ENCODE results near the gene COL4A4.

Gene COL4A4

DNA sequence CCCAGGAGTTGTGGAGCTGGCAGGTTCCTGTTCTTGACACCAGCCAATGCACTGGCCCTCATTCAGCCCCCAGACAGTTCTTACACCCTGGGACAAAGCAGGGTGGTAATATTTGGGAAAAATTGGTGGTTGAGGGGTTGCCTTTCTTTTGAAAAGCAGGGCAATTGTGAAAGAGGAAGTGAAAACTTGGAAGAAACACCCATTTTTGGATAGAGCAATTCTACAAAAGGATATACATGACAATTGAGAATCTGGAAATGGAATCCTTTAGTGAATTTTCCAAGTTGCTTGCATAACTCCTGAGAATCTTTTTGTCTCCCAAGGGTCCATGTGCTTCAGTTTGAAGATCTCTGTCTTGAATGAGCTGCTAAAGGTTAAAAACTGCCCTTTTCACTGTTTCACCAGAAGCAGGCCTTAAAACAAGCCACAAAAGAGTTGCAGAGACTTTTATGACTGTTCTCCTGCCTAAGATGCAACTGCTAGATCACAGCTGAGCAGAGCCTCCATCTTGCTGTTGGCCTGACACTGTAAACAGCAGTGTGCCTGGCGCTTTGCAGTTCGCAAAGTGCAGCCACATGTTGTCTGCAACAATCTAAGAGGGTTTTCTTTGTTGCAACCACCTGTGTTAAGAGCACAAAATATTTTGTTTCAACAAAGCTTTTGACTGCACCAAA lies 11.8 kb downstream of the COL4A4 start:
- no peak overlapping the region for H3K4me3 ChIP-seq (ENCODE audit: low read depth, low read length)
- peaks cover 2% of the 10 kb centered on the region; the same call in 1 of the 2 replicates for H3K4me1 ChIP-seq (ENCODE audit: control insufficient read depth, insufficient read depth, low read length)
- POLR2A ChIA-PET, result no interaction called here
- CTCF ChIA-PET, result interaction anchor here (0.7 kb wide), 1 partner anchor 11 kb away, joined by 3 read pairs; no protein-coding TSS in a partner anchor
- no peak overlapping the region for H3K27ac ChIP-seq (ENCODE audit: extremely low read depth, low read depth, low read length)
- no peaks in the 10 kb centered on the region for H3K36me3 ChIP-seq (ENCODE audit: control insufficient read depth in 2 of 2, insufficient read depth in 1 of 2, low read length in 2 of 2)
- no peaks in the 10 kb centered on the region for H3K9me3 ChIP-seq (ENCODE audit: control insufficient read depth, insufficient read depth, low read depth, low read length)
- TF ChIP-seq ZFP37 (tag by site-specific recombination; IDR thresholded peaks at IDR 0.05) (no peak), ZNF677 (tag by site-specific recombination; IDR thresholded peaks at IDR 0.05) (no peak), ZNF658 (tag by site-specific recombination; IDR thresholded peaks at IDR 0.05) (no peak), ZNF24 (tag by site-specific recombination; IDR thresholded peaks at IDR 0.05) (no peak), ZNF292 (tag by site-specific recombination; IDR thresholded peaks at IDR 0.05; ENCODE audit: borderline replicate concordance, low read depth) (no peak)
- TF ChIP-seq, protein P1, sequence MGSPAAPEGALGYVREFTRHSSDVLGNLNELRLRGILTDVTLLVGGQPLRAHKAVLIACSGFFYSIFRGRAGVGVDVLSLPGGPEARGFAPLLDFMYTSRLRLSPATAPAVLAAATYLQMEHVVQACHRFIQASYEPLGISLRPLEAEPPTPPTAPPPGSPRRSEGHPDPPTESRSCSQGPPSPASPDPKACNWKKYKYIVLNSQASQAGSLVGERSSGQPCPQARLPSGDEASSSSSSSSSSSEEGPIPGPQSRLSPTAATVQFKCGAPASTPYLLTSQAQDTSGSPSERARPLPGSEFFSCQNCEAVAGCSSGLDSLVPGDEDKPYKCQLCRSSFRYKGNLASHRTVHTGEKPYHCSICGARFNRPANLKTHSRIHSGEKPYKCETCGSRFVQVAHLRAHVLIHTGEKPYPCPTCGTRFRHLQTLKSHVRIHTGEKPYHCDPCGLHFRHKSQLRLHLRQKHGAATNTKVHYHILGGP (tag by site-specific recombination; IDR thresholded peaks at IDR 0.05), result no peak
- TF ChIP-seq, protein P2, sequence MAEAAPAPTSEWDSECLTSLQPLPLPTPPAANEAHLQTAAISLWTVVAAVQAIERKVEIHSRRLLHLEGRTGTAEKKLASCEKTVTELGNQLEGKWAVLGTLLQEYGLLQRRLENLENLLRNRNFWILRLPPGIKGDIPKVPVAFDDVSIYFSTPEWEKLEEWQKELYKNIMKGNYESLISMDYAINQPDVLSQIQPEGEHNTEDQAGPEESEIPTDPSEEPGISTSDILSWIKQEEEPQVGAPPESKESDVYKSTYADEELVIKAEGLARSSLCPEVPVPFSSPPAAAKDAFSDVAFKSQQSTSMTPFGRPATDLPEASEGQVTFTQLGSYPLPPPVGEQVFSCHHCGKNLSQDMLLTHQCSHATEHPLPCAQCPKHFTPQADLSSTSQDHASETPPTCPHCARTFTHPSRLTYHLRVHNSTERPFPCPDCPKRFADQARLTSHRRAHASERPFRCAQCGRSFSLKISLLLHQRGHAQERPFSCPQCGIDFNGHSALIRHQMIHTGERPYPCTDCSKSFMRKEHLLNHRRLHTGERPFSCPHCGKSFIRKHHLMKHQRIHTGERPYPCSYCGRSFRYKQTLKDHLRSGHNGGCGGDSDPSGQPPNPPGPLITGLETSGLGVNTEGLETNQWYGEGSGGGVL (tag by site-specific recombination; IDR thresholded peaks at IDR 0.05), result no peak

DNA sequence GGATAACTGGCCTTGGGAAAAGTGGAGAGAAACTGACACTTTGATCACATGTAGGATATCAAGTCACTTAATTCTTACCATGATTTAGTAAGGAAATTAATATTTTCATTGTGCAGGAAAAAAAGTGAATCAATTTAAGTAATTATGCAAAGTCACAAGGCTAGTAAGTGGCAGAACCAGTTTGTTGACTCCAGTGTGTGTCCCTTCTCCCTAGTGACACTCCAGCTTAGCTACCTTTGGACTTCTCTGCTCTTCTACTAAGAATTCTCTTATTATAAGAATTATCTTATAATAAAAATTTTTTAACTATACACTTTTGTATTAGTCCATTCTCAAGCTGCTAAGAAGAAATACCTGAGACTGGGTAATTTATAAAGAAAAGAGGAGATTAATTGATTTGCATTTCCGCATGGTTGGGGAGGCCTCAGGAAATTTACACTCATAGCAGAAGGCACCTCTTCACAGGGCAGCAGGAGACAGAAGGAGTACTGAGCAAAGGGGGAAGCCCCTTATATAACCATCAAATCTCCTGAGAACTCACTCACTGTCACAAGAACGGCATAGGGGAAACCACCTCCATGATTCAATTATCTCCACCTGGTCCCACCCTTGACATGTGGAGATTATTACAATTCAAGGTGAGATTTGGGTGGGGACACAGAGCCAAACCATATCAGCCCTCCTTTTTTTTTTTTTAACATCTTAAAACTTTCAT lies 13.6 kb downstream of the COL4A4 start:
- ChIA-PET CTCF (interaction anchor here (0.6 to 0.8 kb wide), 2 partner anchors 171 to 616 kb away, joined by 3 to 5 read pairs; no protein-coding TSS in a partner anchor), POLR2A (no interaction called here)
- Histone ChIP-seq H3K4me1 (ENCODE audit: control insufficient read depth, insufficient read depth, low read length) (peaks cover 2% of the 10 kb centered on the region; the same call in 1 of the 2 replicates), H3K27ac (ENCODE audit: extremely low read depth, low read depth, low read length) (no peak overlapping the region), H3K36me3 (ENCODE audit: control insufficient read depth in 2 of 2, insufficient read depth in 1 of 2, low read length in 2 of 2) (no peaks in the 10 kb centered on the region), H3K4me3 (ENCODE audit: low read depth, low read length) (no peak overlapping the region), H3K9me3 (ENCODE audit: control insufficient read depth, insufficient read depth, low read depth, low read length) (no peaks in the 10 kb centered on the region)
- TF ChIP-seq HOXD13 (CRISPR knock-in tag; IDR thresholded peaks at IDR 0.05; ENCODE audit: borderline replicate concordance), result no peak
- TF ChIP-seq, protein P3, sequence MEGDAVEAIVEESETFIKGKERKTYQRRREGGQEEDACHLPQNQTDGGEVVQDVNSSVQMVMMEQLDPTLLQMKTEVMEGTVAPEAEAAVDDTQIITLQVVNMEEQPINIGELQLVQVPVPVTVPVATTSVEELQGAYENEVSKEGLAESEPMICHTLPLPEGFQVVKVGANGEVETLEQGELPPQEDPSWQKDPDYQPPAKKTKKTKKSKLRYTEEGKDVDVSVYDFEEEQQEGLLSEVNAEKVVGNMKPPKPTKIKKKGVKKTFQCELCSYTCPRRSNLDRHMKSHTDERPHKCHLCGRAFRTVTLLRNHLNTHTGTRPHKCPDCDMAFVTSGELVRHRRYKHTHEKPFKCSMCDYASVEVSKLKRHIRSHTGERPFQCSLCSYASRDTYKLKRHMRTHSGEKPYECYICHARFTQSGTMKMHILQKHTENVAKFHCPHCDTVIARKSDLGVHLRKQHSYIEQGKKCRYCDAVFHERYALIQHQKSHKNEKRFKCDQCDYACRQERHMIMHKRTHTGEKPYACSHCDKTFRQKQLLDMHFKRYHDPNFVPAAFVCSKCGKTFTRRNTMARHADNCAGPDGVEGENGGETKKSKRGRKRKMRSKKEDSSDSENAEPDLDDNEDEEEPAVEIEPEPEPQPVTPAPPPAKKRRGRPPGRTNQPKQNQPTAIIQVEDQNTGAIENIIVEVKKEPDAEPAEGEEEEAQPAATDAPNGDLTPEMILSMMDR (tag by site-specific recombination; IDR thresholded peaks at IDR 0.05), result no peak
- TF ChIP-seq, protein P4, sequence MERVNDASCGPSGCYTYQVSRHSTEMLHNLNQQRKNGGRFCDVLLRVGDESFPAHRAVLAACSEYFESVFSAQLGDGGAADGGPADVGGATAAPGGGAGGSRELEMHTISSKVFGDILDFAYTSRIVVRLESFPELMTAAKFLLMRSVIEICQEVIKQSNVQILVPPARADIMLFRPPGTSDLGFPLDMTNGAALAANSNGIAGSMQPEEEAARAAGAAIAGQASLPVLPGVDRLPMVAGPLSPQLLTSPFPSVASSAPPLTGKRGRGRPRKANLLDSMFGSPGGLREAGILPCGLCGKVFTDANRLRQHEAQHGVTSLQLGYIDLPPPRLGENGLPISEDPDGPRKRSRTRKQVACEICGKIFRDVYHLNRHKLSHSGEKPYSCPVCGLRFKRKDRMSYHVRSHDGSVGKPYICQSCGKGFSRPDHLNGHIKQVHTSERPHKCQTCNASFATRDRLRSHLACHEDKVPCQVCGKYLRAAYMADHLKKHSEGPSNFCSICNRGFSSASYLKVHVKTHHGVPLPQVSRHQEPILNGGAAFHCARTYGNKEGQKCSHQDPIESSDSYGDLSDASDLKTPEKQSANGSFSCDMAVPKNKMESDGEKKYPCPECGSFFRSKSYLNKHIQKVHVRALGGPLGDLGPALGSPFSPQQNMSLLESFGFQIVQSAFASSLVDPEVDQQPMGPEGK (tag by site-specific recombination; IDR thresholded peaks at IDR 0.05), result no peak
- no peak for TF ChIP-seq ZNF600 (tag by site-specific recombination; IDR thresholded peaks at IDR 0.05)
- TF ChIP-seq ZNF843 (tag by site-specific recombination; IDR thresholded peaks at IDR 0.05), result no peak
- no peak for TF ChIP-seq ZNF530 (tag by site-specific recombination; IDR thresholded peaks at IDR 0.05; ENCODE audit: low read depth)
- TF ChIP-seq ZIC2 (tag by site-specific recombination; IDR thresholded peaks at IDR 0.05), result no peak
- no peak for TF ChIP-seq KLF1 (tag by site-specific recombination; IDR thresholded peaks at IDR 0.05)
- no peak for TF ChIP-seq KLF8 (tag by site-specific recombination; IDR thresholded peaks at IDR 0.05)
- no peak for TF ChIP-seq KLF9 (tag by site-specific recombination; IDR thresholded peaks at IDR 0.05; ENCODE audit: low read depth)
- no peak for TF ChIP-seq ZBTB48 (tag by site-specific recombination; IDR thresholded peaks at IDR 0.05)
- TF ChIP-seq, protein P5, sequence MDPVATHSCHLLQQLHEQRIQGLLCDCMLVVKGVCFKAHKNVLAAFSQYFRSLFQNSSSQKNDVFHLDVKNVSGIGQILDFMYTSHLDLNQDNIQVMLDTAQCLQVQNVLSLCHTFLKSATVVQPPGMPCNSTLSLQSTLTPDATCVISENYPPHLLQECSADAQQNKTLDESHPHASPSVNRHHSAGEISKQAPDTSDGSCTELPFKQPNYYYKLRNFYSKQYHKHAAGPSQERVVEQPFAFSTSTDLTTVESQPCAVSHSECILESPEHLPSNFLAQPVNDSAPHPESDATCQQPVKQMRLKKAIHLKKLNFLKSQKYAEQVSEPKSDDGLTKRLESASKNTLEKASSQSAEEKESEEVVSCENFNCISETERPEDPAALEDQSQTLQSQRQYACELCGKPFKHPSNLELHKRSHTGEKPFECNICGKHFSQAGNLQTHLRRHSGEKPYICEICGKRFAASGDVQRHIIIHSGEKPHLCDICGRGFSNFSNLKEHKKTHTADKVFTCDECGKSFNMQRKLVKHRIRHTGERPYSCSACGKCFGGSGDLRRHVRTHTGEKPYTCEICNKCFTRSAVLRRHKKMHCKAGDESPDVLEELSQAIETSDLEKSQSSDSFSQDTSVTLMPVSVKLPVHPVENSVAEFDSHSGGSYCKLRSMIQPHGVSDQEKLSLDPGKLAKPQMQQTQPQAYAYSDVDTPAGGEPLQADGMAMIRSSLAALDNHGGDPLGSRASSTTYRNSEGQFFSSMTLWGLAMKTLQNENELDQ (tag by site-specific recombination; IDR thresholded peaks at IDR 0.05; ENCODE audit: low read depth), result no peak

All from HEK293 (cell line).